HG02610 (cell line): ENCODE results near the gene CNTN6.
A peak's percentile ranks its signal among the peaks of the same experiment; 100 is the strongest.

Experiments used
- ATAC-seq: cut with Tn5 transposase; IDR thresholded peaks from one replicate; pipeline ENCODE4 v1.9.1; 2021; ENCODE audit warnings: mild to moderate bottlenecking, moderate library complexity; ENCODE audit not compliant: unreplicated experiment

CNTN6 gene

DNA sequence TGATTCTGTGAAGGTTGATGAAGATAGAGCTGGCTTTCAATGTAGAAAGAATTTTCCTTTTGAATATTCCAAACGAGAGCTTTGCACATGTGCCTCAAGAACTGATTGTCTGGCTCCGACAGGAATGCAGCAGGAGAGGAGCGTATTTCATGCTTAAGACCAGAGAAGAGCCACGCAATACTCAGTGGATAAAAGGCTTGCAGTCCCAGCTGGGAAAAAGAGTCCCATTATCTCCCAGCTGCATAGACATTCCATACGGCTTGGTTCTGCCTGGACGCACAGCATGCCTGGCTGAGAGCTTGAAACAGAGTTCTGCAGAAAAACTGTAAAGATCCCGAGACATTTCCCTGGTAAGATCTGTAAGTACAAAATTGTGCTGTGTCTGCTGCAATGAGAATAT, at the start of gene CNTN6:
Gene CNTN6 (plus strand): TSS at position 254 of the 400 bp plus-strand sequence. CDS start 54,985 bp downstream, outside the sequence.
- no peak for ATAC-seq

DNA sequence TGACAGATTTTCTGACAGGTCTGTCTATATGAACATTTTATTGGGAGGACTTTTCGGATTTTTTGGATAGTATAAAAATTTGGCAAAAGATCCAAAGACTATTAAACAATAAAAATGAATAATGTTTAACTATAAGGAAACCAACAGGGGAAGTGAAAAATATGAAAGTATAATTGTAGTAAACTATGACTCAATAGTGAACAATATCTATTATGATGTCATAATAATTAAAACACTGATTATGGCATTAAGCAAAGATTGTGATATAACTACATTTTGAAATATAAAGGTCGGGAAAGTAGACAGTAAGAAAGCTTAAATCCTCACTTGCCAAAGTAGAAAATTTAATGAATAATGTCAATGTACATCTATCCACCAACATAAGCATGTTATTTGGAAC, 44.3 kb upstream of the CNTN6 start:
- ATAC-seq, result no peak

DNA sequence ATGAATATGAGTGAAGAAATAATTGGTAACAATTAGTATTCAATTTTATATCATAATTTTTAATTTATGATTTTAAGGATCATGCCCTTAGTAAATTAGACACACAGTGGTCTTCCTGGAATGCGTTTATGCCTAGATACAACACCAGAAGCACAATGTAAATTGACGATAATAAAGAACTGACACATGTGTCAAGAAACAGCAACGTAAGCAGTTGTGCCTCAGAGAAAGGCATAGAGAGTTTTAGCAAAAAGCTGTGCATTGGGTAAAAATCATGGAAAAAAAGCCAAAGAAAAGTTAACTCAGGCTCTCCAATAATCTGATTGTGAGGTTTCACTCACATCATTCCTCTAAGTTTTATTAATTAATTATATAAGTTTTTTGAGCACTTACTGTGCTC, 37.0 kb upstream of the CNTN6 start:
- ATAC-seq, result no peak

DNA sequence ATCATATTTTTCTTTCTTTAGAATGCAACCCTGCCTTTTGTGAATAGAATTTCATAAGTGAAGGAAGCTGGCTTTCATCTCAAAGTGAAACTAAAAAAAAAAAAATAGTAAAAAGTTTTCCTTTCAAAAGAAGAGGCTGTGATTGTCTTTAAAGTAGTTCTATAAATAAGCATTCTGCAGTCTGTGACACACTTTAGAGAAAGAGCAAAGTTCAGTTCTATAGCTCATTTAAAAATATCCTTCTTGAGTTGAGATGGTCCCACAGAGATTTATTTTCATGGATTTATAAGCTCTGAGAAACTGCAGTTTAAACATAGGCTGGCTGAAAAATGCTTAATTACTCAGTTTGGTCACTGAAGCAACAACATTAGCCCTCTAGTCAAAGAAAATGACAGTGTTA, 36.1 kb upstream of the CNTN6 start:
- no peak for ATAC-seq

DNA sequence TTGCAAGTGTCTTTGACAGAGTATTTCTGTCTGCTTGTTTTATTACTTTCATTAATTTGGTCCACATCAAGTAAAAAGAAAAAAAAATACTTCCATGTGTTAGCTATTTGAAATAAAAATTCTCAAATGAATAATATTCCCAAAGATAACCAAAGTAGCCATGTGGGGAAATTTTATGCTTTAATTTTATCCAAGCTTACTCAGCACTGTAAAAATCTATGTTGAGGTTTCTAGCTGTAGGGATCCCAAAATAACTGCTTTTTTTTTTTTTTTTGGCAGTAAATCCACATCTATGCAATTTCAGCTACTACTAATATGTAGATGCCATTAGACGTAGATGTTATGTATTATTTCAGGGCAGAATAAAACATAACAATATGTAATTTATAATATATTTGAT, 35.4 kb upstream of the CNTN6 start:
- ATAC-seq, result no peak

DNA sequence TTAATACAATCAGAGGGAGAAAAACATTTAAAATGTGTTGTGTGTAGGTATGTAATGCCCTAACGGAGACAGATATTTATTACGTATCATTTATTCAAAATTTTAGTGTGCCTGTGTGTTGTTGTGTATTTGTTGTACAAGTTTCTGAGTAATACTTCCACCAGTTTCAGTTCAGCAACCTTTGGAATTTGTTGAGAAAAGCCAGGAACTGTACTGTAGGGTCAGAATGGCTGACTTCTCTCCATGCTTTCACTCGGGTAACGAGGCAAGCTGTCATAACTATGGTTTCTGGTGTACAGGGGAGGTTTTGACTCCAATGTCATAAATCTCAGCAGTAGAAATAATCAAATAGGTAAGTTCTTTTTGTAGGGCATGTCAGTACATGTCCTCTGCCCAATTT, 23.8 kb upstream of the CNTN6 start:
- no peak for ATAC-seq

DNA sequence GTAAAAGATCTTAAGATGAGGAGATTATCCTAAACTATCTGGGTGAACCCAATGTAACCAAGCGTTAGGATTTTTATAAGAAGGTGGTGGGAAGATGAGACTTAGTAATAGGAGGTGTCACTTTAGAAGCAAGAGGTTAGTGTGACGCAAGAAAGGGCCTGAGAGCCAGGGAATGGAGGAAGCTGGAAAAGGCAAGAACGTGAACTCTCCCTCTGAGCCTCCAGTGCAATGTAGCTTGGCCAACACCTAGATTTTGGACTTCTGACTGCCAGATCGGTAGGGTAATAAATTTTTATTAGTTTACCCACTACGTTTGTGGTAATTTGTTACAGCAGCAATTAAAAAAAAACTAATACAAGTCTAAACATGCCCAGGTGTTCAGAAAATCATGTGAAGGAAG, 20.8 kb upstream of the CNTN6 start:
- no peak for ATAC-seq

DNA sequence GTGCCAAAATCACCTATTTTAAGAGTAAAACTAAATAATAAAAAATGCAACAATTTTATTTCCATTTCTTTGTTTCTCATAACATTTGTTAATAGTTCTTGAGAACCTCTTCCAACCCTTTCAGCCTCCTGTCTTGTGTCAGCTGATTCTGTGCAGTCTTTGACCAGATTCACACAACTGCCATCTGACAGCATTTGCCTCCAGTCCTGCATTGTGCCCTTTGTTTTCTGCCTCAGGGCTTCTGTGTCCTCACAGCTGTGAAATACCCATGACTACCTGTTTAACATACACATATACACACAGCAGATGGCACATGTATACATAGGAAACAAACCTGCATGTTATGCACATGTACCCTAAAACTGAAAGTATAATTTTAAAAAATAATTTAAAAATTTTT, 13.2 kb upstream of the CNTN6 start:
- no peak for ATAC-seq

DNA sequence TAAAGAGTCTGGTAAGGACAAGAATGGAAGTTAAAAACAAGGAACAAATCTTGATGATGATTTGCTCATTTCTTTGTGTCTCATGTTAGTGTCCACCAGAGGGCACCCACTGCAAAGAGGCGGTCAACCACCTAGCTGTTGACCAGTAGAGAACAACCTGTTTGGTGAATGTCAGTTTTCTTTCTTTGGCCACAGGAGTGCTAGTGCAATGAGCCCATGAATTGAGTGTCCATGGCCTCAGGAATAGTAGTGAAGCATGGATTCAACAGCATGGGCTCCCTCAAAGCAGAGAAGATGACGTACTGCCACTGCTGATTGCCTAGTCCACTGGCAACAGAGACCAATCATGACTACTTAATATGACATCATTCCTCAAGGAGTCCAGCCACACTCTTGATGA, 10.7 kb upstream of the CNTN6 start:
- ATAC-seq, result peak; percentile 47

DNA sequence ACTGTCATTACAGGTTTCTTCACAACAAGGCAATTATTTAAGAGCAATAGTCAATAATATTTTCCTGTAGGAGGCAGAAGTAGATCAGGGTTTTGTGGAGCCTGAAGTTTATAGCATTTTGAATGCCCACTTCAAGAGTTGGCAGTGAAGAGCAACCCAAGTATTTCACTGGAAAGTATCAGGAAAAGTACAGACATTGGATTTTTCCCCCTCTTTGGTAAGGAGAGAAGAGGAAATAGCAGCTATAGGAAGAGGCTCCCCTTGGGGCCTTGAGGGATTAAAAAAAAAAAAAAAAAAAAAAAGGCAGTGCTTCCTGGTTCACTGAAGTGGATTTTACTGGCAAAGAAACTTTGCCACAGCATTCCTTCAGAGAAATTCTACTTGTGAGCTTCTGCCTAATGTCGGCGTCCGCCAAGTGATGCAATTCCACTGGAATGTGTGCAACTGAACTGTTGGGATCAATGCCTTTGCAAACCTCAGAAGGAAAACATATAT, 5.7 kb upstream of the CNTN6 start:
- no peak for ATAC-seq

DNA sequence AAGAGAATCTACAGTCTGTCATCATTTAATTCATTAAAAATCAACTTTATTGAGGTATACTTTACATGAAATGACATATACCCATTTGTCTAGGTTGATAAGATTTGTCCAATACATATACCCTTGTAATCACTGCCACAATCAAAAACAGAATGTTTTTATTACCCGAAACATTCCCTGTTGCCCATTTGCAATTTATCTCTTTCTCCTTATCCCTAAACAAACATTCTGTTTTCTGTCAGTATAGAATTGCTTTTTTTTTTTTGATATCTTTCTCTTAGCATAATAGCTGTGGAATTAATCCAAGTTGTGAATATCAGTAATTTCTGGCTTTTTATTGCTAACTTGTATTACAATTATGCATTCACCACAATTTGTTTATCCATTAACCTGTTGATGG, 4.3 kb upstream of the CNTN6 start:
- ATAC-seq, result no peak

DNA sequence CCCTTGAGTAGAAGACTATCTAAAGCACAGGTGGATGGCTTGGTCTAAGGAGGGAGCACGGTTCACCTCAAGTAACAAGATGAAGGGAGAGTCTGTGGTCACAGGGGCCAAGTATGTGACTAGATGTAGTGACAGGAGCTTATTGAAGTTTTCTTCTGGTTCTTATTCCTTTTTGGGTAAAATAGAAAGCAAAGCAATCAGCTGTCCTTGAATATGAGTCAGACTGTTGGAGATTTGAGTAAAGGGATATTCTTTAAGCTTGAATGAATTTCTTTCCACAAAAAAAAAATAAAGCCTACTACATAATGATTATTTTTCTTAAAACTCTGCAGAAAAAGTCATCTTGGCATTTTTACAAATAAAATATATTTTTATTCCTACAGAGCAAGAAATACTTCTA, 1.5 kb upstream of the CNTN6 start:
- no peak for ATAC-seq

DNA sequence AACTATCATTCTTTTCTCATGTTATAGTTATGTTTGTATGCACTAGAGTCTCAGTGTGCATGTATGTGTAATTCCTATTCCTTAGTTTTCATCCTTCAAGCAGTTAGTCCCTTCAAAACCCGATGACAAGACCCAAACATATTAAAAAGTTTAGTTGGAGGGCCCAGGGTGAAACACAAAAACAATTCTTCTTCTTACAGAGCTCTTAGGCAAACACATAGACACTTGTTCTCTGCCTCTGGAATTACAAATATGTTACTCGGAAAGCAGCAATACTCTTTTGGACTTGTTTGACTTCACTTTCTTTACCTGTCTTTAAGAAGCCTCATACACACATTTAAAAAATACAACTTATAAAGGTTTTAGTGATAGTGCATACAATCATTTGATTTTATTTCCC, 763 bp upstream of the CNTN6 start:
- no peak for ATAC-seq

DNA sequence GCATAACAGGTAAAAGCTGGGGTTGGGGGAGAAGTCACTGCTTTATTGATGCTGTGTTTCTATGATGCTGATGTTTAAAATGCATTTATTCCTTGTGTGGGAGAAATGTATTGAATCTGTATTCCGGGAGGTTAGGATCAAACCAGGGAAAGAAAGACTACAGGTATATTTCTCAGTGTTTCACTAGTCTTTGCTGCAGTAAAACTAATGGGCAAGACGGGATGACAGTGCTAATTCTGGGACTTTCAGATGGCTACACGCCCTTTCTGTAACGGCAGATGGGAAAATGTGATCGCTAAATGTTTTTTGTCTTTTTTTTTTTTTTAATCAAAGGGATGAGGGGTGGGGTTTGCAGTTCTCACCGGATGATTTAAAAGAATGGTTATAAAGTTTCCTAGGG, 393 bp downstream of the CNTN6 start:
- ATAC-seq, result no peak

DNA sequence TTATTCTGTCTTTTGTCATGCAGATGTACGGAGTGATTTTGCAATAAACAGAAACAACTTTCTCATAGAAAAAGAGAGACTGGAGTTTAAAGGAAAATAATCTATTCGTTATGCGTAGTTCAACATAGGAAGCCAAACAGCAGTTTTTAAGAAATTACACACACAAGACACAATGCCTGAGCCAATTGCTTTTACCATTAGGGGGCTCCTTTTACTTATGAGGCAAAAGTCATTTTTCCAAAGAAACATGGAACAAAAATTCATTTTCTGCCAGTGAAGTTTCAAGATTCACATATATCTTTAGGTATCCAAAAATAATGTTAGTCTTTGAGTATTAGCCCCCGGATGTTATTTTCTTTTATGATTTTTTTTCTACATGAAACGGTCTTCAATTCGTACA, 10.7 kb downstream of the CNTN6 start:
- no peak for ATAC-seq

DNA sequence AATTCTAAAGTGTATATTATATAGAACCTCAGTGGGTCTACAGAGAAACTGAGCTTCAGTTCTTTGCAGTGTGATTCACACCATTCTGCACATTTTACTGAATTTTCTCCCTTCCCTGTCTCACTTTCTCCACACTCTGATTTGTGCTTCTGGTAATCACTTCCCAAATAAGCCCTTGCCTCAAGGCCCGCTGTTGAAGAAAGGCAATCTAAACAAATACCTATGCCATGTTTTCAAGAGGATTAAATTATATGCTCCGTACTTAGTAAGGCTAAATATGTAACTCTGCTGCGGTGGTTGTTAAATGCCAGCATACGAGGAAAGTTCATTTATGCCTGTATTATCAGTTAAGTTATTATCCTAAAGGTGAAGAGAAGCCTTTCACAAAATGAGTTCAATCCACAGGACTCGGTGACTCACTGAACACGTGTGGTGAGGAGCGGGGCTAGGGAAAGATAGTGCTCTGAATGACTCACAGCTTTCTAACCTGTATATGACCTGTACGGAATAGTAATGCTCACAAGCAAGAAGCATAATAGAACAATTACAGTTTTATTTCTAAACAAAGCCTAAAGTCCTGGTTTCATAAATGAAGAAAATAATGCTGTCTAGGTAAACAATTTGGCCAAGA, 25.1 kb downstream of the CNTN6 start:
- ATAC-seq, result no peak

DNA sequence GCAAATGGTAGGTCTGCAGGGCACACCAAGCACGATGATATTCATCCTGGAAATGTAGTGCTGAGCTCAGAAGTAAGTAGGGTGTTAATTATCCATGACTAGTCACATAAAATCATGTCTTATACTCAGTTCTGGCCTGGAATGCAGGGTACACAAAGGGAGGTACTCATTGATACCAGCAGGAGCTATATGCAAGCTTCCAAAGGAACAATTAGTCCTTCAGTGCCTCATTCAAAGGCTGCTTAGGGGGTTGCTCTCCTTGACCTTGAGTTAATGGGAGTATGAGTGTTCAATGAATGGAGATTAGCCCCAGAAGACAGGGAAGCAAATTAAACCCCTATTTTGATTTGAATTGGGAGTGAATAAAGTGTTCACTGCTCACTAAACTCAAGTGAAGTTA, 38.3 kb downstream of the CNTN6 start:
- ATAC-seq, result no peak

DNA sequence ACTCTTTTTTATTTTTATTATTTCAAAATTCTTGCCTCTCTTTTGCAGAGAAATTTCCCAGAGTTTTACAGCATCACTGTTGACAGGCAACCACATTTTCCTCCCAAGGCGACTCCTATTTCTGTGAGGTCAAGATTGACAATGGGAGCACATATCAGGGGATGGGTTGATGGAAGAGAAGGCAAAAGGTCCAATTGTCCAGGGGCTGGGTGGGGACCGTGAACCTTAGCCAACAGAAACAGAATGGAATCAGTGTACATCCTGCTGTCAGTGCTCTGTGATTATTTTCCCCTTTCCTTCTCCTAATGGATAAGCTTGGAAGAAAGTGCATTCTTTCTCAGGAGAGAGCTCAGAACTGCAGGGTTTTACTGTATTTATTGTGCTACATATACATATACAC, 42.4 kb downstream of the CNTN6 start:
- ATAC-seq, result no peak

DNA sequence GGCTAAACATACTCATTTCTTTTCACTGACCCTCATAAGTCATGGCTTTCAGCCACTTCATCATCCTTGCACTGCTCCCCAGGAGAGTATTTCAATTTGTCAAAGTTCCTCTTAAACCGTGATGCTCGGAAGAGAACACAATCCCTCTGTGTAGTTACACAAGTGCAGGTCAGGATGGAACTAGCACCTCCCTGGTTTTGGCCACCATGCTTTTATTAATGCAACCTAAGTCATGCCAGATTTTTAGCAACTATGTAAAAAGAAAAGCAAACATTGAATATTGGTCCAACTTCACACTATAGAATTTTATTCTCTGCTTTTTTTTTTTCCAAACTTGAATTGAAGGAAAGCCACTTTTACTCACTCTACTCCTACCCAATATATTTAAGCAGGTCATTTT, 45.2 kb downstream of the CNTN6 start:
- ATAC-seq, result no peak

DNA sequence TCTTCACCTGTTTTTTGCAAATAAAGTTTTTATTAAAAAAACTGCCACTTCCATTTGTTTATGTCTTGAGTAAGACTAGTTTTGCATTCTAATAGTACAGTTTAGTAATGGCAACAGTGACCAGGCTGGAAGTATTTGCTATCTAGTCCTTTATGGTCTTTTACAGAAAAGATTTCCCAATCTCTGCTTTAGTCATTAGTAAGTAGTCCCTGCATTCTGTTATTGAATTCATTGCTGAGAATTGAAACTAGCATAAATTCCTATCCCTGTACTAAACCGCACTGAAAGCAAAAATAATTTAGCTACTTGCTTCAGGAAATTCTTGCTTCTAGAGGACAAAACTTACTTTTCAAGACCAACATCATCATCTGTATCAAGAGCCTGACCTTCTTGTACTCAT, 46.2 kb downstream of the CNTN6 start:
- ATAC-seq, result no peak

DNA sequence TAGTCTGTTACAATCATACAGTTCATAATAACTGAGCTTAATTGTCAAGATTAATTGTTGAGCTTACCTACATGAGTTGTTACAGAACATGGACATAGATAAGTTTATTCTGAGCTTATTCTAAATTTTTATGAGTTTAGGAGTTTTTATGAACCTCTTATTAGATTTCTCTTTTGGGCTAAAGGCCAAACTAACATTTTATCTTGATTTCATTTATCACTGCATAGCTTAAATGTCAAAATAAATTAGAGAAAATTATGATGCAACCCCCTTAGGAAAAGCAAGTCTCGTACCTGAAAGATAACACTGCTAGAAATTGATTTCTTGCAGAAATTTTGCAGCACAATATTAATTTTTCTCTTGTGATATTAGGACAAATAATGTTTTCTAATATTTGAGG, 54.5 kb downstream of the CNTN6 start:
- ATAC-seq, result no peak

DNA sequence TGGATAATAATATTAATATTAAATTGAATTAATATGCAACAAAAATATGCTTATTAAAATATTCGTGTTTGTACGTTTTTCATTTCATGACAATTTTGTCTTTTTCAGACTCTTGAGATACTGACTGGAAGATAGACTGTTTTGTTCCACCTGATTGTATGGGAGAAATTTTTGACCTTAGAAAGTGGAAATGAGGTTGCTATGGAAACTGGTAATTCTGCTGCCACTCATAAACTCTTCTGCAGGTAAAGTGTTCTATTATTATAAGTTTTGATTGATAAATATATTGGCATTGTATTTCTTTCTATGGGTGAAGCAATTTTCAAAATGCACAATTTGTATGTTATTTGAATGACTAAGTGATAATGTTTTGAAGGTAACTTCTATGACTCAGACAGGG, 55.0 kb downstream of the CNTN6 start:
- ATAC-seq, result no peak

DNA sequence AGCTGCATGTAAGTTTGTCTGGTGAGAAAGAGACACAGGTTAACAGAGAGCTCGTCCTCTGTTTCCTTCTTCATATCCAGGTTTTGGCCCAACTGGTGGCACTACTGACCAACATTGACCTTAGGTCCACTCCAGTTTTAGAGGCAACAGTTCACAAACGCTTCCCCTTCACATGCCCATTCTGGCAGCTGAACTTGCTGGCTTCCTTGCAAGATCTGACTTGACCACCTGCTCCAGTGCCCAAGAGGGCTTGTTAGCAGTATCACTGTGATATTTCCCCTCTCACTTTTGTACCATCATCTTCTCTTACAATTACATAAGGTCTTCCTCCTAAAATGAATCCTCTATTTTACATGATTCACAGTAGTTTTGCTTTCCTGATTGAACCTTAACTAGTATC, 71.3 kb downstream of the CNTN6 start:
- ATAC-seq, result no peak
